ENCODE data around the gene DYNLT3. TPM values are rescaled to one million over a fixed set of nuclear protein-coding genes. Genes with fewer than 3 reads are reported as not detected.

The DYNLT3 gene
- total RNA-seq, 4 donors from 2014 or later: 12.7 to 22.2 (median 15.0) TPM

GRCh38 chrX:37875675-37876074, 28.3 kb upstream of the DYNLT3 start:
- no peaks in the 10 kb centered on the region for H3K36me3 ChIP-seq
- in situ Hi-C loops (cut with MboI; ENCODE audit: low sequenced_read_pairs in 4 of 4): no loop called here
- ATAC-seq (no peak), DNase-seq (no peak)
- no peak for TF ChIP-seq CTCF (IDR thresholded peaks at IDR 0.05 in 4 of 5, conservative IDR thresholded peaks at IDR 0.05 in 1 of 5)
- TF ChIP-seq POLR2A (IDR thresholded peaks at IDR 0.05): no peak
- peaks cover 0 to 4% of the 10 kb centered on the region in 2 donors for H3K4me1 ChIP-seq
- no peak overlapping the region for H3K27ac ChIP-seq
- intact Hi-C loops (cut with DNase I; ENCODE audit: low total_unique reads): no loop called here
- no peak overlapping the region for H3K4me3 ChIP-seq
- H3K9me3 ChIP-seq: no peaks in the 10 kb centered on the region
- peaks cover 0 to 4% (median 0%) of the 10 kb centered on the region in 3 donors for H3K27me3 ChIP-seq

GRCh38 chrX:37873220-37873619, 25.8 kb upstream of the DYNLT3 start:
- no peaks in the 10 kb centered on the region for H3K36me3 ChIP-seq
- H3K27me3 ChIP-seq: peaks cover 0 to 4% (median 0%) of the 10 kb centered on the region in 3 donors
- no peaks in the 10 kb centered on the region for H3K9me3 ChIP-seq
- no peak for DNase-seq
- no peak overlapping the region for H3K27ac ChIP-seq
- no peak for ATAC-seq
- intact Hi-C loops (cut with DNase I; ENCODE audit: low total_unique reads) (loop anchor here (2.0 kb wide), 1 partner anchor 26 kb away; the partner anchor contains the start of gene DYNLT3), in situ Hi-C loops (cut with MboI; ENCODE audit: low sequenced_read_pairs in 4 of 4) (no loop called here)
- peaks cover 0 to 4% of the 10 kb centered on the region in 2 donors for H3K4me1 ChIP-seq
- TF ChIP-seq POLR2A (IDR thresholded peaks at IDR 0.05): no peak
- TF ChIP-seq CTCF (IDR thresholded peaks at IDR 0.05 in 4 of 5, conservative IDR thresholded peaks at IDR 0.05 in 1 of 5): no peak
- H3K4me3 ChIP-seq: no peak overlapping the region

GRCh38 chrX:37872303-37872655, 24.9 kb upstream of the DYNLT3 start:
- no peaks in the 10 kb centered on the region for H3K9me3 ChIP-seq
- no peak for TF ChIP-seq CTCF (IDR thresholded peaks at IDR 0.05 in 4 of 5, conservative IDR thresholded peaks at IDR 0.05 in 1 of 5)
- no peak for TF ChIP-seq POLR2A (IDR thresholded peaks at IDR 0.05)
- H3K27ac ChIP-seq: peak overlapping the region in 3 of 4 donors; percentile 50 to 62 (median 59)
- intact Hi-C loops (cut with DNase I; ENCODE audit: low total_unique reads): loop anchor here (2.0 kb wide), 1 partner anchor 25 kb away; the partner anchor contains the start of gene DYNLT3
- peaks cover 0 to 4% of the 10 kb centered on the region in 2 donors for H3K4me1 ChIP-seq
- DNase-seq: no peak
- no peaks in the 10 kb centered on the region for H3K36me3 ChIP-seq
- peak; percentile 16 to 33 for ATAC-seq
- H3K27me3 ChIP-seq: peaks cover 0 to 4% (median 0%) of the 10 kb centered on the region in 3 donors
- in situ Hi-C loops (cut with MboI; ENCODE audit: low sequenced_read_pairs in 4 of 4): no loop called here
- H3K4me3 ChIP-seq: no peak overlapping the region

GRCh38 chrX:37871626-37872302, 24.4 kb upstream of the DYNLT3 start:
- peaks cover 0 to 4% of the 10 kb centered on the region in 2 donors for H3K4me1 ChIP-seq
- in situ Hi-C loops (cut with MboI; ENCODE audit: low sequenced_read_pairs in 4 of 4) (no loop called here), intact Hi-C loops (cut with DNase I; ENCODE audit: low total_unique reads) (loop anchor here (2.0 kb wide), 1 partner anchor 25 kb away; the partner anchor contains the start of gene DYNLT3)
- peaks cover 0 to 4% (median 0%) of the 10 kb centered on the region in 3 donors for H3K27me3 ChIP-seq
- peak overlapping the region in 3 of 4 donors; percentile 50 to 62 (median 59) for H3K27ac ChIP-seq
- no peaks in the 10 kb centered on the region for H3K9me3 ChIP-seq
- no peak overlapping the region for H3K4me3 ChIP-seq
- peak; percentile 40 to 63 for DNase-seq
- no peak for TF ChIP-seq CTCF (IDR thresholded peaks at IDR 0.05 in 4 of 5, conservative IDR thresholded peaks at IDR 0.05 in 1 of 5)
- TF ChIP-seq POLR2A (IDR thresholded peaks at IDR 0.05): no peak
- peak; percentile 100 for ATAC-seq
- H3K36me3 ChIP-seq: no peaks in the 10 kb centered on the region
